GM12864 (cell line): ENCODE measurements around the gene MYCBP2.

Experiments used
- DNase-seq: peaks from one replicate; pipeline ENCODE4 v3.0.0-alpha.2; 2011; ENCODE audit warnings: low read depth
- H3K4me3 ChIP-seq: 2 replicates; pipeline ENCODE4 v1.5.1; 2011; ENCODE audit warnings: mild to moderate bottlenecking, low read depth, low read length, control low read depth
- CTCF ChIP-seq: IDR thresholded peaks from 2 replicates; pipeline ENCODE4 v1.5.1; 2011; ENCODE audit warnings: low read depth, mild to moderate bottlenecking, moderate library complexity, low read length, control low read depth, inconsistent platforms; ENCODE audit errors: missing control alignments

MYCBP2 gene

DNA sequence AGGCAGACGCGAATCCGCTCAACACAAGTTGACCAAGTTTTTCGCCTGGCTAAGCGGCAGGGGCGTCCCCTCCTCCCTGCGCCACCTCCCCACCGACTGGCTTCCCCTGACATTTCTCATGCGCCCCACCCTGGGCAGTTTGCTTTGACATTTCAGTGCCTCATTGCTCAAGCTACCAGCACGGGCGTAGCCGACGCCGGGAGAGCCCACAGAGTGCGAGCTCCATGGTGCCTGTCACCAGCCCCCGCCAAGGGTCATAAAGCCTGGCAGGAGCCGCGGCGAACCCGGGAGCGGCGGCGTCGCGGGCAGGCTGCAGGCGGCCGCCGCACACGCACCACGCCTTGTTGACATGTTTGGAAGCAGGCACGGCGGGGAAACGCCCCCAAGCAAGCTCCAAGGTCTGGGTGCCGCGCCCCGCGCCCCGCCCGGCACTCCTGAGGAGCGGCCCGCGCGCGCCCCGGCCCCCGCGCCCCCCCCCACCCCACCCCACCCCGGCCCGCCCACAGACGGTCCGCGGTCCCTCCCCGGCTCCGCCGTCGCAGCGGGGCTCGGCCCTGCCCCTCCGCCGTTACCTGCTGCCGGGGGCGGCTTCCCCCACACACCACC, 300.5 kb downstream of the MYCBP2 start:
- DNase-seq, result peak; percentile 40
- peak overlapping the region; percentile 94 for H3K4me3 ChIP-seq
- no peak for TF ChIP-seq CTCF

DNA sequence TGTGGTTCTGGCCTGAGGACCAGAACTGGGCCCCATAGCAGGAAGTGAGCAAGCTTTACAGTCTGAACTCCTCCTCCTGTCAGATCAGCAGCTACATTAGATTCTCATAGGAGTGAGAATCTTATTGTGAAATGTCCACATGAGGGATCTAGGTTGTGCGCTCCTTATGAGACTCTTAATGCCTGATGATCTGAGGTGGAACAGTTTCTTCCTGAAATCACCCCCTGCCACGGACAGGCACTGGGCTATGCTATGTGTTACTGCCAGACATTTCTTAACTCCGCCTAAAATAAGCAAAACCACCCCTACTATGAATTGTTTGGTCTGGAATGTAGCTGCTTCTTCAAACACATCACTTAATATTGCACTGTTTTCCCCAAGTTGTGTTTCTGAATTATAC, 304.6 kb downstream of the MYCBP2 start:
- no peak for DNase-seq
- no peak for TF ChIP-seq CTCF
- no peak overlapping the region for H3K4me3 ChIP-seq

- no peak for DNase-seq
- no peak overlapping the region for H3K4me3 ChIP-seq
- TF ChIP-seq CTCF, result no peak
Observed at GRCh38 chr13:77019756-77020155, 307.1 kb downstream of the MYCBP2 start.

GRCh38 chr13:77016888-77017623, 309.8 kb downstream of the MYCBP2 start:
- DNase-seq, result no peak
- no peak for TF ChIP-seq CTCF
- H3K4me3 ChIP-seq, result no peak overlapping the region

DNA sequence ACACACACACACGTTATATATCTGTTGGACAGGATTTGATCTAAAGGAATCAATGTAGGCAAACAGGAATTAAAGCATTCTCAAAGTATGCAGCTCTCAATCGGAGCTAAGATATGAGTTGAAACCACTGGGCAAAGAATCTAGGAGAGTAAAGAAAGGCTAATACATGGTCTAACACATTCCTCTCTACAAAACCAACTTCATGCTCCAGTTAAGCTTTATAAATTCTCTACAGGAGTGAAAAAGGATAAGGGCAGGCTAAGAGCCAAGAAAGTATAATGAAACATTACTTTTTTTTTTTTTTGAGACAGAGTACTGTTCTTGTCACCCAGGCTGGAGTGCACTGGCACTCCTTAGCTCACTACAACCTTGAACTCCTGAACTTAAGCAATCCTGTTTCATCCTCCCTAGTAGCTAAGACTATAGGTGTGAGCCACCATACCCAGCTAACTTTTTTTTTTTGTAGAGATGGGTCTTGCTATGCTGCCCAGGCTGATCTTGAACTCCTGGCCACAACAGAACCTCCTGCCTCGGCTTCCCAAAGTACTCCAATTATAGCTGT, 310.6 kb downstream of the MYCBP2 start:
- no peak for DNase-seq
- no peak for TF ChIP-seq CTCF
- no peak overlapping the region for H3K4me3 ChIP-seq

DNA sequence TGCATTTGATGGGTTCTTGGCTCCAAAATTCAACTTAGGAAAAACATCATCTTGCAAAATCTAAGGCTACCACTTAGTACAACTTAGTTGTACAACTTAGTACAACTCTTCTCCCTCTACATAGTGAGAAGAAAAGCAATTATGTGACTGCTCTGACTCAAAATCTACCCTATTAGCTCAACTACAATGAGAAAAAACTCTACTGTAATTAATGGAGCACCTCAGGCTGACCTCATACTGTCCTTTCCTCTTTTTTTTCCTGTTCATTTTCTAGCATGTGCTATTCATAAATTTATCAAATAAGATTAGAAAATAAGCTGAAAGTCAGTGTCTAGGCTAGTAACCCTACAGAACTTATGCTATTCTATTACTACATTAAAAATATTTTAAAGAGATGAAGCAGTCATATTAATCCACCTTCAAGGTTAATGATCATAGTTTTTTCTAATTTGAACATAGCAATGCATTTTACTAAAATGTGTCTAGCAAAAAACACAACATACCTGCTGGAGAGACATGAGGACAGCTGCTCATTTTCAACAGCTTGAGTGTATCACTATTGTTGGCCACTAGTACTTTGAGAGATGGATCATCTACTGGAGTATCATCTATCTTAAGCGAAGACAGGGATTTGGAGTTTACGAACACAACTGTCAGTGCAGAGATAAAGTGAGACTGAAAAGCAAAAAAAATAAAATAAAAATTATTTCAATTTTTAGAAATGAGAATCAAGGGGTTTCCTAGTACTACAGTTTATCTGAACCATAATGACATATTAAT, 311.8 kb downstream of the MYCBP2 start:
- no peak overlapping the region for H3K4me3 ChIP-seq
- no peak for TF ChIP-seq CTCF
- DNase-seq, result no peak
